GM19372 (cell line): ENCODE results near the gene MKNK1.

Experiments
- ATAC-seq: cut with Tn5 transposase; IDR thresholded peaks from one replicate; pipeline ENCODE4 v1.9.1; 2021; ENCODE audit warnings: mild to moderate bottlenecking, low read depth, moderate library complexity; ENCODE audit not compliant: unreplicated experiment

Gene MKNK1

DNA sequence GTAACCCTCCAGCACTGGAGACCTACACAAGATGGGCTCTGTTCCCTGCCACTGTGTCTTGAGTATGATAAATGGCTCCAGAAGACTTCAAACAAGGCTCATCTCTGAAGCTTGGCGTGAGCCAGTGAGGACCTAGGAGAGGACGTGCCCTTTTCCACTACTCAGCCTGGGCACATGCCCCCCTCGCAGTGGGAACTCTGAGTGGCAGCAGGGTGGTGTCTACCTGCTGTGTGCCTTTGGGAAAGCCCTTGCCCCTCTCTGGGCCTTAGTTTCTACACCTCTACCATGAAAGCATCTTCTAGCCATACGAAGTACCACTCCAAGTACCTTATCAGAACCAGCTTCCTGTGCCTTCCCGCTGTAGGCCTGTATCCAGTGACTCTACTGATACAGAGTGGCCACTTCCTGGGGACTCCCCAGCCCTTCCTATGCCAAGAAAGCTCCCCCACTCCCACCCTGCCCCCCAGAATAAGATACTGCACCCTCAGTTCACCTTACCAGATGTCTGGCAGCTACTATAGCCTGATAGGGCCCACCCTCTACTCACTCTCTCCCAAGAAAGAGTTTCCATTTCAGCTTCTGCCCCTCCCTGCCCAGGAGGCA is 15.7 kb upstream of the MKNK1 start:
- ATAC-seq: no peak

DNA sequence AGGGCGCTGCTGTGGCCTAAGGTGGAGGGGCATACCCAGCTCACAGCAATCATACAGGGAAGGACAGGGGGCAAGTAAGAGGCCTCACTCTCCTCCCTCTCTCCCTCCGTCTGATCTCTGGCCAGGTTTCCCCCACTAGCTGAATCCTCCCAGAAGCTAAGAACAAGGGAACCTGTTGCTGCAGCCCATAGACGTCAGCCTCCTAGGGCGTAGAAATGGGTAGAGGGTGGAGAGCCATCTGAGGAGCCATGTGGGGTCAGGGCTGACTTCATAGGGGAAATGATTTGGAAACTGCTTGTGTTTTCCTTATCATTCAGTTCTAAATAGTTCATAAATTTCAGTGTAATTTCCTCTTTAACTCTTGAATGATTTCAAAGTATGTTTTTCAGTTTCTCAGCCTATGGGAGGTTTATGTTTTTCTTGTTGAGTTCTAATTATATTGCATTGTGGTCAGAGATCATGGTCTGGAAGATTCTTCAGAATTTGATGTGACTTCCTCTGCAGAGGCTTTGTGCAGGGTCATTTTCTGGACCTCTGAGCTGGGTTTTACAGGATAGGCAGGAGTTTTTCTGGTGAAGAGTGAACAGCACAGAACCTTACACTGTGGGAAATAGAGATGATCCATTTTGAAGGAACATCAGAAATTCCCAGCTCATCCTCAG is 14.8 kb upstream of the MKNK1 start:
- ATAC-seq: no peak

DNA sequence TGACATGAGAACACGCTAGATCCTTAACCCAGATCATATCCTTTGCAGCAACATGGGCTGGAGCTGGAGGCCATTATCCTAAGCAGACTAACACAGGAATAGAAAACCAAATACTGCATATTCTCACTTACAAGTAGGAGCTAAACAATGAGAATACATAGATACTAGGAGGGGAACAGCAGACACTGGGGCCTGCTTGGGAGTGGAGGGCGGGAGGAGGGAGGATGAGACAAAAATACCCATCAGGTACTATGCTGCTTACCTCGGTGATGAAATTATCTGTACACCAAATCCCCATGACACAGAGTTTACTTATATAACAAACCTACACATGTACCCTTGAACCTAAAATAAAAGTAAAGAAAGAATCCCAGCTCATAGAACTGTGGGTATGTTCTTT is 13.8 kb upstream of the MKNK1 start:
- no peak for ATAC-seq

DNA sequence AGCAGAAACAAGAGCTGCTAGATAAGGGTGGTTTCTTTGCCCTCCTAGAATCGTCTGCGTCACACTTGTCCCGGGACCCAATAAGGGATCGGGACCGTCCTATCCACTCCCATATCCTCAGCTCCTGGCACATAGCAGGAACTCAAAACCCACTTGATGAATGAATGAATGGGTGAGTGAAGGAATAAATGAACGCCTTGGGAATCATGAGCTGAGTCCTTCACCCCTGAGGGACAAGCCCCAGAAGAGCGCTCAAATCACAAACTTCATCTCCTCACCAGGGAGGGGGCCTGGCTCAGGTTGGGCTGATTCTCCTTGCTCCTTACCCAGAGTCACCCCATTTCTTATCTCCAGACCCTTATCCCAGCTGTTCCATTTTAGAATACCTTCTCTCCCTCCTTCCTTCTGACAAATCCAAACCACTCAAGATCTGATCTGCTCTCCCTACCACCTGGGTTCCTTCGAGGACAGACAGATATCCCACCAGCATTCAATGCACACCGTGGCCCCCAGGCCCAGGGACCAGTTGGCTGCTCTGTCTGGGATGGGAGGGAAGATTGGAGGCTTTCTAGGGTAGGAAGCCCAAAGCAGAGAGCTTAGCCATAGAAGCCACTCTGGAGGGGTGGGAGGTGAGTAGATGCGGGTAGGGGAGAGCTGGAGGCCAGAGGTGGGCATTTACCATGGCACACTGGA is 13.2 kb upstream of the MKNK1 start:
- no peak for ATAC-seq

DNA sequence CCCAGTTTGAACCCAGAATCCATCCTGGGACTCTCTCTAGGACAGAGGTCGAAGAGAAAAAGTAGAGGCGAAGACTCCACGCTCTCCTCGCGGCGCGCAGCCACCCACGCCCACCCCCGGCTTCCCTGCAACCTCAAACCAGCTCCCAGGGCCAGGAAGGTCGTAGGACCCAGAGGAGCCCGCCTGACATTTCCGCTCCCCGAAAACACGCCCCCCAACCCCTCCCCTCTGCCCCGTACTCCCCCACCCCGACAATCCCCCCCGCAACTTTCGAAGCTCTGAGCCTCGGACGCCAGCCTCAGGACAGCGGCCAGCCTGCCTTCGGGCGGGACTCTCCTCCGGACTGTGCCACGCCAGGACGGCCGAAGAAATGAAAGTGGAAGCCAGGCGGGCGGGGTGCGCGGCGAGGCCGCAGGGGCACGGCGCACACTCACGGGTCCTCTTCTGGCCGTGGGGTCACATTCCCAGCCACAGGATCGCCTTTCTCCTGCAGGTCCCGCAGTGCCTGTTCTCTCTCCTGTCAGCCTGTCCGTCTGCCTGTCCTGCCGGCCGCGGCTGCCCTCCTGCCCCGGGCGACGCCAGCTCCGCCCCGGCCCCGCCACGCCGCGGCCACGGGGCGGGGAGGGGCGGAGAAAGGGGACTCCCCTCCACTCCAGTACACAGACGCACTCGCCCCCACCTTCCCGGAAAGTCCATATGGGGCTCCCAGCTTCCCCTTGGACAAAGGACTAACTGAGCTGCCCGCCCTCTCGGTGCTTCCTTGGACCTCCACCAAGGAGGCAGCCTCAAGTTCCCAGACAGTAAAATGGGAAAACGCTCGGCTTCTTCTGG is 12.4 kb upstream of the MKNK1 start, which contains the start of gene MOB3C:
Gene MOB3C (minus strand): TSS at position 535 of the 831 bp plus-strand sequence. CDS start 3,490 bp downstream, outside the sequence.
- peak; percentile 69 for ATAC-seq

DNA sequence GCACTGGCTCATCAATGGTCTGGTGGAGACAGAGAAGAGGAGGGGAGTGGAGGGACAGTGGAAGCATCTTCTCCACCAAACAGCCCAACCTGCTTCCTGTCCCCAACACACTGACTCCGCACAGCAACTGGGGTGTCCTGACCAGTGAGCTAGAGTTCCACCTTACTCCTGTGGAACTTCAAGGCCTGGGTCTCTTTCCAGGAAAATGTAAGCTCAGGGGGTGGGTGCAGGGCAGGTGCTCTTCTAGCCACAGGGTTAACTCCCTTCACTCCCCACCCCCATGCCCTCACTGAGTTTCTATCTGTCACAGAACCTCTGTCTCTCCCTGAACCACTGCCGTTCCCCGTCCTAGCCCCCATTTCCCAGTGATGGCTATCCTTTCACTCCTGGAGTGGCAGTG is 11.7 kb upstream of the MKNK1 start:
- no peak for ATAC-seq

DNA sequence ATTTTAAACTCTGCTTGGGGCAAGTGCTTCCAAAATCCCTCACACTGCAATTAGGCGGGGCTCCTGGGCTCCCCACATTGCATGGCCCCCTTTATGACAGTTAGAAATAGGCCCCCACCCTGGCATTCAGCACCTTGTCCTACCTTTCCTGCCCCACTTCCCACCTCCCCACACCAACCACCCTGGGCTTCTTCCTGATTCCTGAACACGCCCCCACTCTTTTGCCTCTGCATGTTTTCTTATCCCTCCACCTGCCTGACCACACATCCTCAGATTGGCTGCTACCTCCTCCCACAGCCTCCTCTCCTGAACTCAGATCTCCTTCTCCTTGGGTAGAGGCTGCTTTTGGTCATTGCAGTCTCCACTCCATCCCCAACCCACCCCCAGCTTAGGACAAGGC is 11.0 kb upstream of the MKNK1 start:
- no peak for ATAC-seq

DNA sequence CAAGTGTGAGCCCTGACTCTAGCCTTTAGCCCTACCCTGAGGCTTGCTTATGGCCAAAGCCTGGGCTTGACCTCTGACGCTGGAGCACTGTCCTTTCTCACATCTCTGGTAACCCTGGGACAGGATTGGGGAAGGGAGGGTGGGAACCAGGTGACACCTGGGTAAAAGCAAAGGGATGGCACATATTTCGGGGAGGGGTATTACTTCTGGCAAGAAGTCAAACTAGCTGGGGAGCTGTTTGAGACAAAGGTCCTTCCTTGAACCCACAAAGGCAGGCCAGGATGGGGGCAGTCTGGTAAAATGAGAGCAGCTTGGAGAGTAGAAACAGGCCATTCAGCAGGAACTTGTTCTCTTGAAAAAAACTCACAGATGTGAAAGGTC is 10.5 kb upstream of the MKNK1 start:
- no peak for ATAC-seq

DNA sequence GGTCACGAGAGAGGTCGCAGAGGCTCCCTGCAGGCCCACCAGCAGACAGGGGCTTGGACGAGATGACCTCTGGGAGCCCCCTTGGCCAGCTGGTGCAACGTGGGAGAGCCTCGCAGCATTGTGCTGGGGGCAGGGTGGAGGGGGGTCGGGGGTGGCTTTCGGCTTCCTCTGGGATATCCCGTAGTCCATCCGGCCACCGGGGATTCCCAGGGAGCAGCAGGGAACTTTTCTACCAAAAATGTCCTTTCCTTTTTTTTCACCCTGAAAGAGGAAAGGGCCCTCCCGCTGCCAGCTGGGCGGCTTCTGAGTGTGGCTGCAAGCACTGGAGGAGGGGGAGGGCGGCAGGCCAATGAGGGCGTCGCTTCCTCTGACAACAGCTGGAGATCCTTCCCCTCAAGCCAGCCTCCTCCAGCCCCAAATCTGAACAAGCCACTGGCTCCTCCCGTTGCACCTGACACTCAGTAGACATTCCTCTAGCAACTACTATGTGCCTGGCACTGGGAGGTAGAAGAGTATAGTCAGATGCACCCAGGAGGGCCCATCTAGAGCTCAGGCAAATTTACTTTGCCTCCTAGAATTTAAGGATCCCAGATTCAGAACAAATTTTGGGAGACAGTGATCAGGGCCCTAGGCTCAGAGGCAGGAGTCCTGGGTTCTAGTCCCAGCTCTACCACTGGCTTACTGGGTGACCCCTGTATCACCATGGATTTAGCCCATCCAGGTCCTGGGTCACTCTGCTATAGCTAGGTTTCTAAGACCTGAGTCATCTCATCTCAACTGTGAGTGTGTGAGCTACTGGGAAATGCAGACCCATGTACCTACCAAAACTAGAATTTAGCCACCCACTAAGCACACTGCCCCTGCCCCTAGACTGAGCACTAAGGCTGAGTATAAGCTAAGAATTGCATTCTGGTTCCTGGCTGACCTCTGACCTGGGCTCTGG is 9.9 kb upstream of the MKNK1 start:
- no peak for ATAC-seq

DNA sequence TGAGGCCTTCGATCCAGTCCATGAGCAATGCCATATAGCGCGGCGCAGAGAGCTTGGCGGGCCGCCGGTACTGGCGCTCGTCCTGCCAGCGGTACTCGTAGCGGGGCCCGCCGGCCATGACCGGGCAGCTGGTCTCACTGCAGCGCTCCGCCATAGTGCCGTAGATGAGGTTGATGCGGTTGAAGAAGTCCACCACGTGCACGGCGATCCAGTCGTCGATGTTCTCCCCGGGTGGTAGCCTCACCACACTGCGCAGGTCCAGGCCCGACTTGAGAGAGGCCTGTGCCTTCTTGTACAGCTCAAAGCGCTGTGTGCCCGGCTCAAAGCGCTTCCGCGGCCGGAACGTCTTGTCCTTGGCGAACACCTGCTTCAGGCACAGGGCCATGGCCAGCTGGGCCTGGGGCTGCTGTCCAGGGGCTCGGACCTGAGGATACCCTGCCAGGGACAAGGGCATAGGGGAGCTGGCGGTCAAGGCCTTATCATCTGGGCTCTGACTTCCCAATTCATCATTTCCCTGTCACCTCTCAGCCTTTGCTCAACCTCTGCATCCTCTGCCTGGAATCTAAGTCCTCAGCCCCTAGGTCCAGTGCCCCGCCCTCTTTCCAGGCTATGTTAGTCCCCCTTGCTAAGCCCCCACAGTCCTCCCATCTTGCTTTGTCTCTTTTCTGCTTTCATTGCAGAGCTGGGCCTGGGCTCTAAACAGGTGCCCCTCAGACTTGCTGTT is 9.0 kb upstream of the MKNK1 start:
- ATAC-seq: no peak

DNA sequence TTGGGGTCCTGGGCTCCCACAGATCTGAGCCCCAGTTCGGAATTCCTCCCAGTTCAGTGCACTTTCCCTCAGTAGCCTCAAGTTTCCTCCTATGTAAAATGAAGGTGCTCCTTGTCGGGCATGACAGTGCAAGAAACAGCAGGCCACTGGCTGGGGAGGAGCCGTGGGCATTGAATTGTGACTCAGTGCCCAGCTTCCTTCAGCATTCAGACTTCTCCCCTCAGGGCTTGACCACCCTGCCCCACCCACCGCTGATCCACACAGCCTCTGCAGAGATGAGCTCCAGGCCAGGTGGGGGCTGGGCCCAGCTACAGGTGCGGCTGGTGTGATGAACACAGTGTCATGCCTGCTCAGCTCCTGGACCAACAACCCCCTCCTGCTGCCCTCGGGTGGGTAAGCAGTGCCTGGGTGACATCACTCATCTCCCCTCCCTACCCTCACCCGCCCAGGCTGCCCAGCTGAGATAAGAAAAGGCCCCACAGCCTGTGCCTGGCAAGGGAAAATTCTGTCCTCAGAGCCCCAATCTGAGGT is 7.7 kb upstream of the MKNK1 start:
- no peak for ATAC-seq

DNA sequence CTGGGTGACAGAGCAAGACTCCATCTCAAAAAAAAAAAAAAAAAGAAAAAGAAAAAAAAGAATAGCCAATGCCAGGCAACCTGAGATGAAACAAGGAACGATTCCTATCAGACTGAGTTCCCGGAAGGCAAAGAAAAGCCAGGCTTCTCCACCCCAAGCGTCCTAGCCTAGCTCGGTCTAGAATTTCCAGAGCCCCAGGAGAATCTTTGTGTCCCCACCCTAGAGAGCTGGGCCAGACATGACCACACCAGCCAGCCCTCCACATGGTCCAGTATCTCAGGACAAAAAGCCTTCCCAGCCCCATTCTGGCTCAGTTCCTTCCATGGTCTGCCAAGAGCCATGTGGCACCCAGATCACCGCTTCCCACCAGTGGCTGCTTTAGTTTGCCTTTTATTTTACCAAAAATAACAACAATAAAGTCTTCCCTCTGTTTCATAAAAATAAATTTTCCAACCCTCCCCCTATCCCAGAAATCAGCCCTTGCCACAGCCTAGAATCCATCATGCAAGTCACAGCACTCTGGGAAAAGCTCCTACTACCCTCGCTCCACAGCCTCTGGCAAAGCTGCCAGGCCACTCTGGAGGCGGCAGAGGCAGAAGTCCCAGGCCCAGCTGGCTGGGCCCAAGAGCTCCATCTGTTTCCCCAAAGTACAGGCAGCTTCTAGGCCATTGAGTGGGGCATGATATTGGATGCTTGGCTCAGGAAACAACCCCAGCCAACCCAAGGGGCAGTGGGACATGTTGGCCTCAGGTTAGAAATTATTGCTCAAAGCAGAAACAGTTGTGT is 3.5 kb upstream of the MKNK1 start:
- no peak for ATAC-seq

DNA sequence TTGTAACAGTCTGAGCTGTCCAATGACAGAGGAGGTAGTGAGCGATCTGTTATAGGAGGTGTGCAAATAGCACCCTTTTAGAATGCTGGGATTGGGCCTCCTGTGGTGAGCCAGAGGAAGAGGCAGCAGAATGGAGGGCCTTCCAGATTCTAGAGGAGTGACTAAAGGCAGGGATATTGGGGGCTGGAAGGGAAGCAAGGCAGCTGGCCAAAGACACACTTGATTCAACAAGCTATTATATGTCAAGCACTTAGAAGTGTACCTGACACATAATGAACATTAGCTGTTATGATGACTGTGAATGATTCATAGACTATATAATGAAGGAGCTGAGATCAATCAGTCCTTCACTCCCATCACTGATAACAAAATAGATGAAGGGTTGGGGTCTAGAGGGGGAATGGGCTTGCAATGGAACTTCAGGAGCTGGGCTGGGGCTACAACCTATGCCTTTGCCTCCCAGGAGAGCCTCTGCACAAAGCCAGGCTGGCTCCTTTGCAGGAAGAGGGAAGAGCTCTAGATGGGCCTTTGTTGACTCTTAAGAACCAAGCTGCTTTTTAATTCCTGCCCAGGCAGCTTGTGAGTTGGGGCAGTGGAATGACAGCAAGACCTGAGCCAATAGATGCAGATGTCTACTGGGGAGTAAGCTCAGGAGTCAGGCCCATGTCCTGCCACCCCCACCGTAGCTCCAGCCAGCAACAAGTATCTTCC is 2.3 kb upstream of the MKNK1 start:
- no peak for ATAC-seq

DNA sequence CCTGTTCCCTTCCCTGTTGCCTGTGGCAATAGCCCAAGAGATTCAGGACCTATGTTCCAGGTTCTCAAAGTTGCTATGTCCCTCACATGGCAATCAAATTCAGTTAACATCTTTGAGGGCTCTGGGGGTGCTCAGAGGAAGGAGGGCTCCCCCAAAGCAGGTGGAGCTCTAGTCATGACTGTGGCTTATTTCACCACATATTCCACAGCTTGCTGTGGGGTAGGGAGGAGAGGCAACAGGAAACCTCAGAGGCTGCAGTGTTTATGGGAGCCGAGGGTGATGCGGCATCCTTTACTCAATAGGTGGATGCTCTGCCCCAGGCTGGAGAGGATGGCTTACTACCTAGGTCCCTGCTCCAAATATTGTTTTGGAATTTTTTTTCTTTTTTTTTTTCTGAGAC is 1.2 kb upstream of the MKNK1 start:
- no peak for ATAC-seq

DNA sequence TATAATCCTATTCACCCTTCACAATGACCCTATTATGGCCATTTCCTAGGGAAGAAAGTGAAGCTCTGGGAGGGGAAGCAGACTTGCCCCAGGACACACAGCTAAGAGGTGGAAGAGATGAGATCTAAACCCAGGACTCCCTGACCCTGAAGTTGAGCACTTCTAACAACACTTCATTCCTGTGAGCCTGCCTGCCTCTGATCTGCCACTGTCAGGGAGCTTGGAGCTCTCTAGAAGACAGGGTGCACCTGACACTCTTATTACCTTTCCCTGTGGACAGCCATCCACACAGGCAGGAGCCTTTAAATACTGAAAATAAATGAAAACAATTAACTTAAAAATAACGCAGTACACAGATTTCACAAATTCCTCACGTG is 599 bp downstream of the MKNK1 start:
- no peak for ATAC-seq

DNA sequence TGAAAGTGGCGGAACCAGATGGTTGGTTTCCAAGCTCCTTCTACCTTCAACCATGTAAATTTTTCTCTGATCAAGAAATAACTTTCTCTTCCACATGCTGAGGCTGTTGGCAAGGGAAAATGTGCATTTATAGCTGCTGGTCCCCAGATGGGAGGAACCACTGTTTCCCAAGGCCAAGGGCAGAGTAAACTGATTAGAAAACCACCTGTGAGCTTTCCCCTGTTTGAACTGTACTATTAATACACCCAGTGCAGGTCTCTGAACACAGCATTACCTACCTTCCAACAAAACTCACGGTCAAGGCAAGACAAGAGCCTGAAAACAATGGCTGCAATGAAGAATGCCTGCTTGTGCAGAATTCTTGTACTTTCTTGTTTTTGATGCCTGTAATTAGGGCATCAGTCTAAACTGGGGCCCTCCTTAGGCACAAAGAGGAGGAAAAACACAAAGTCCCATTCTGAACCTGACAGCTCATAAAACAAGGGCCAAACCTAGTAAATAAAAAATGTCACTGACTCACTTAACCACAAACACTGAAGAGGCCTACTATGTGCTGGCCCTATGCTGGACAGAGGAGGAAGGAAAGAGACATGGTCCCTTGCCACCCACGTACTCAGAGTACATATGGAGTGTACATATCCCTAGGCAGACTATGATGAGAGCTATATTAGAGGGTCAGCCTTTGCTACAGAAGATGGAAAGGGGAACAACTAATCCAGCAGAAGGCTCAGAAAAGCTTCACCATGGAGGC is 2.6 kb downstream of the MKNK1 start:
- no peak for ATAC-seq
